Pancreas (tissue), 10 donors: Measurements from ENCODE around the gene CCDC40. TPM values are rescaled to one million over a fixed set of nuclear protein-coding genes. Genes with fewer than 3 reads are reported as not detected.

Experiments
- ATAC-seq, 4 donors: fragments of 200-7000 bp; cut with Tn5 transposase; one replicate each; pipeline versions ENCODE4 v1.8.0 to v1.9.1; 2020; ENCODE audit warnings: mild to moderate bottlenecking in 4 of 4, moderate library complexity in 4 of 4
- DNase-seq, 6 donors: peaks; one replicate each; pipeline ENCODE4 v3.0.0-alpha.2; 2020
- FAIRE-seq: peaks from 2 replicates; lab custom pipeline; 2012; peaks lifted over from hg19 to GRCh38; lab: Jason Lieb, UNC
- H3K27ac ChIP-seq, 4 donors: fragments of 200-600 bp; sonication (generic); 1 replicate in 3 of 4; 2 replicates in 1 of 4; pipeline versions ENCODE4 v1.5.0 to v1.8.0; 2020
- H3K27me3 ChIP-seq, 4 donors: fragments of 200-600 bp; one replicate each; pipeline ENCODE4 v1.8.0; 2021
- H3K36me3 ChIP-seq, 3 donors: fragments of 200-600 bp; sonication (generic) in 1 of 3; one replicate each; pipeline versions ENCODE4 v1.5.0 to v1.8.0; 2020 to 2021
- H3K4me1 ChIP-seq, 3 donors: fragments of 200-600 bp; one replicate each; pipeline ENCODE4 v1.8.0; 2021
- H3K4me3 ChIP-seq, 4 donors: fragments of 200-600 bp; sonication (generic) in 2 of 4; one replicate each; pipeline versions ENCODE4 v1.5.0 to v1.8.0; 2020 to 2021
- H3K9me3 ChIP-seq, 4 donors: fragments of 200-600 bp; one replicate each; pipeline ENCODE4 v1.8.0; 2021
- WGBS, 2 donors: extraction: QIAGEN DNeasy Blood & Tissue Kit; methylation state at CpG; one replicate each; pipeline ENCODE4 v1.1.7; 2013; 5-methylcytosine and 5-hydroxymethylcytosine counted together
- intact Hi-C, 3 donors: fragments of 100-400 bp; cut with DNase I; formaldehyde crosslinking; loops; one replicate each; pipeline versions ENCODE4 v1.11.1 to v1.14.2; 2022
- polyA plus RNA-seq, 2 donors: library from polyadenylated mRNA; stranded (reverse); fragments of 200-250 nt; gene quantifications; one replicate each; pipeline ENCODE4 v1.2.3, GENCODE V29; 2013
- total RNA-seq, 6 donors: library from RNA; stranded (reverse); fragmentation: NEBNext Ultra II Directional in 4 of 6; extraction: Animal tissue kit (Norgen Biotek cat#: 25700) in 4 of 6; gene quantifications; one replicate each; pipeline versions ENCODE4 v1.2.1 to v1.2.4, GENCODE V29; 2021 to 2023
- TF ChIP-seq, protein P1 (sequence below), 4 donors: fragments of 200-600 bp; sonication (generic) in 3 of 4; IDR thresholded peaks; one replicate each; pipeline versions ENCODE4 v1.5.0 to v1.8.0; 2021; ENCODE audit warnings: antibody characterized with exemption in 4 of 4
- donor health status: healthy with polysubstance abuse.
- donor health status: DM: no; HTN: no; CAD: no; lungs with moderate emphysema.
- donor health status: DM: no; HTN: no; CAD: no.
- donor health status: control.
- donor health status: control.
- donor health status: Bipolar disorder and iron deficiency.
- donor health status: DM: yes; HTN: yes; CAD: no.
- donor health status: DM: no; HTN: no; CAD: no.
- donor health status: DM: no; HTN: no; CAD: no.
- donor health status: DM: yes; HTN: yes; CAD: no.

Gene CCDC40
- total and polyA plus RNA-seq, 8 donors, result 1.9 to 12.3 (median 3.4) TPM

- 94 to 95% methylated on average over 16 to 20 of the region's 20 CpGs for WGBS, 2 donors
- FAIRE-seq, result no peak
- Histone ChIP-seq H3K27me3 (no peaks in the 10 kb centered on the region), H3K9me3 (no peaks in the 10 kb centered on the region), H3K4me3 (no peak overlapping the region), H3K27ac (no peak overlapping the region), H3K36me3 (no peaks in the 10 kb centered on the region), H3K4me1 (no peaks in the 10 kb centered on the region)
- ATAC-seq, result no peak
- intact Hi-C loops, result no loop called here
- no peak for DNase-seq
- TF ChIP-seq, protein P1, sequence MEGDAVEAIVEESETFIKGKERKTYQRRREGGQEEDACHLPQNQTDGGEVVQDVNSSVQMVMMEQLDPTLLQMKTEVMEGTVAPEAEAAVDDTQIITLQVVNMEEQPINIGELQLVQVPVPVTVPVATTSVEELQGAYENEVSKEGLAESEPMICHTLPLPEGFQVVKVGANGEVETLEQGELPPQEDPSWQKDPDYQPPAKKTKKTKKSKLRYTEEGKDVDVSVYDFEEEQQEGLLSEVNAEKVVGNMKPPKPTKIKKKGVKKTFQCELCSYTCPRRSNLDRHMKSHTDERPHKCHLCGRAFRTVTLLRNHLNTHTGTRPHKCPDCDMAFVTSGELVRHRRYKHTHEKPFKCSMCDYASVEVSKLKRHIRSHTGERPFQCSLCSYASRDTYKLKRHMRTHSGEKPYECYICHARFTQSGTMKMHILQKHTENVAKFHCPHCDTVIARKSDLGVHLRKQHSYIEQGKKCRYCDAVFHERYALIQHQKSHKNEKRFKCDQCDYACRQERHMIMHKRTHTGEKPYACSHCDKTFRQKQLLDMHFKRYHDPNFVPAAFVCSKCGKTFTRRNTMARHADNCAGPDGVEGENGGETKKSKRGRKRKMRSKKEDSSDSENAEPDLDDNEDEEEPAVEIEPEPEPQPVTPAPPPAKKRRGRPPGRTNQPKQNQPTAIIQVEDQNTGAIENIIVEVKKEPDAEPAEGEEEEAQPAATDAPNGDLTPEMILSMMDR (IDR thresholded peaks at IDR 0.05), result no peak
These were observed 76.6 kb downstream of the CCDC40 start for GRCh38 chr17:80113033-80113484.

DNA sequence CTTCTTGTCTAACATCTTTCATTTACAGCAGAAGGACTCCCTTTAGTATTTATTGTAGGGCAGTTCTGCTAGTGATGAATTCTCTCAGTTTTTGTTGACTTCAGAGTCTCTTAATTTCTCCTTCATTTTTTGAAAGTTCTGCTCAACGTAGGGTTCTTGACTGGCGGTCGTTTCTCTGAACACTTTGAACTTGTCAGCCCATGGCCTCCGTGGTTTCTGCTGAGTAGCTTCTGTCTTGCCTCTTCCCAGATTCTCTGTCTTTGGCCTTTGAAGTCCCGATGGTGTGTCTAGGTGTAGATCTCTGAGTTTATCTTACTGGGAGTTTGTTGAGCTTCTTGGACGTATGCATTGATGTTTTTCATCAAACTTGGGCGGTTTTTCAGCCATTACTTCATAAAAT lies 78.3 kb downstream of the CCDC40 start:
- no peak for FAIRE-seq
- Histone ChIP-seq H3K27me3 (no peaks in the 10 kb centered on the region), H3K36me3 (no peaks in the 10 kb centered on the region), H3K27ac (no peak overlapping the region), H3K4me1 (no peaks in the 10 kb centered on the region), H3K9me3 (no peaks in the 10 kb centered on the region), H3K4me3 (no peak overlapping the region)
- WGBS, 2 donors, result 86 to 92% methylated on average over 7 of the region's 7 CpGs
- no peak for DNase-seq
- TF ChIP-seq, protein P1 (IDR thresholded peaks at IDR 0.05), result no peak
- intact Hi-C loops, result no loop called here
- no peak for ATAC-seq

DNA sequence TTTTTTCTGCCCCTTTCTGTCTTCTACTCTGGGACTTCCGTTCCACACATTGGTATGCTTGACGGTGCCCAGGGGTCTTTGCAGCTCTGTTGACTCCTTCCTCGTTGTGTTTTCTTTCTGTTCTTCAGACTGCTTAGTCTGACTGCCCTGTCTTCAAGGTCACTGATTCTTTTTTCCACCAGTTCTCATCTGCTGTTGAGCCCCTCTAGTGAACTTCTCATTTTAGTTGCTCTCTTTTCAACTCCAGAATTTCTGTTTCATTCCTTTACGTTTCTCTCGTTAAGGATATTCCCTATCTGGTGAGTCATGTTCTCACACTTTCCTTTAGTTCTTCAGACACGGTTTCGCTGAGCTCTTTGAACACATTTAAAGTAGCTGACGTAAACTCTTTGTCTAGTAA lies 78.7 kb downstream of the CCDC40 start:
- TF ChIP-seq, protein P1 (IDR thresholded peaks at IDR 0.05), result no peak
- intact Hi-C loops, result no loop called here
- Histone ChIP-seq H3K36me3 (no peaks in the 10 kb centered on the region), H3K9me3 (no peaks in the 10 kb centered on the region), H3K4me1 (no peaks in the 10 kb centered on the region), H3K4me3 (no peak overlapping the region), H3K27ac (no peak overlapping the region), H3K27me3 (no peaks in the 10 kb centered on the region)
- WGBS, 2 donors, result 84 to 88% methylated on average over 8 of the region's 8 CpGs
- ATAC-seq (no peak), FAIRE-seq (no peak), DNase-seq (no peak)

DNA sequence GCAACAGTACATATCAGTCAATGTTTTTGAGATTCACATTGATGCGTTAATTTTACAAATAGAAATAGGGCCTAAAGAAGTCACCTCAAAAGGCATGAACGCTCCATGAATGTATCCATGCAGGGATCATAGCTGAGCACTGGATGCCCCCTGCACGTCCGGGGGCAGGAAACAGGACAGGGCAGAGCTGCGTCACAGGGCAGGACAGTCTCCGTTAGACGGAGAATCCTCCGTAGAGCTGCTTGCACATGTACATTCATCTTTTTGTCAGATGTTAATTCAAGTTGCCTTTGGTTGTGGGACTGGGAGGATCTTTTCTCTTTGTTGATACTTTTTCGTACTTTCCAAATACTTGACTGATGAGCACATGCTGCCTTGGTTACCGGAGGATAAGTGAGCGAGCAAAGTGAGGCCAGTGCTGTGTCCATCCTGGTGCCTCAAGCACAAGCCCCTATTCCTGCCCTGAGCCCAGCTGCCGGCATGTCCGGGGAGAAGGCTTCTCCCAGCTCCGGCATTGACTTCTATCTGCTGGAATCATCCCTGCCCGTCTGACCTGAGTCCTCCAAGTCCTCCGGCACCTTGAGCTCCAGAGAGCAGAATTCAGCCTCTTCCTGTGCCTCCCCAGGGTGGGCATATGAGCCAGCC lies 80.0 kb downstream of the CCDC40 start:
- no peak for FAIRE-seq
- no peaks in the 10 kb centered on the region for H3K4me1 ChIP-seq
- TF ChIP-seq, protein P1 (IDR thresholded peaks at IDR 0.05), result no peak
- H3K27me3 ChIP-seq, result no peaks in the 10 kb centered on the region
- H3K27ac ChIP-seq, result no peak overlapping the region
- H3K4me3 ChIP-seq, result no peak overlapping the region
- DNase-seq, result no peak
- intact Hi-C loops, result no loop called here
- no peaks in the 10 kb centered on the region for H3K9me3 ChIP-seq
- no peaks in the 10 kb centered on the region for H3K36me3 ChIP-seq
- ATAC-seq, result no peak
- WGBS, 2 donors, result 90 to 94% methylated on average over 16 of the region's 16 CpGs

GRCh38 chr17:80116921-80117380 lies 80.5 kb downstream of the CCDC40 start:
- DNase-seq (no peak), FAIRE-seq (no peak), ATAC-seq (no peak)
- Histone ChIP-seq H3K27me3 (no peaks in the 10 kb centered on the region), H3K9me3 (no peaks in the 10 kb centered on the region), H3K27ac (no peak overlapping the region), H3K4me1 (no peaks in the 10 kb centered on the region), H3K36me3 (no peaks in the 10 kb centered on the region), H3K4me3 (no peak overlapping the region)
- TF ChIP-seq, protein P1 (IDR thresholded peaks at IDR 0.05), result no peak
- 89 to 91% methylated on average over 13 of the region's 13 CpGs for WGBS, 2 donors
- intact Hi-C loops, result no loop called here
